Uterus (tissue), 2 donors: ENCODE measurements around the gene INPP5A.

Experiments used
- POLR2A ChIP-seq, 2 donors: fragments of 450-650 bp; IDR thresholded peaks; one replicate each; pipeline ENCODE4 v1.6.1; 2016; ENCODE audit warnings: antibody characterized with exemption in 2 of 2, mild to moderate bottlenecking in 1 of 2, moderate library complexity in 1 of 2
- TF ChIP-seq, protein P1 (sequence below), 4 experiments: fragments of 200-600 bp in 2 of 4; fragments of 450-650 bp in 2 of 4; sonication (generic) in 2 of 4; IDR thresholded peaks; one replicate each; pipeline ENCODE4 v1.5.1; 2016 to 2019; ENCODE audit warnings: antibody characterized with exemption in 4 of 4, mild to moderate bottlenecking in 2 of 4, moderate library complexity in 1 of 4

DNA sequence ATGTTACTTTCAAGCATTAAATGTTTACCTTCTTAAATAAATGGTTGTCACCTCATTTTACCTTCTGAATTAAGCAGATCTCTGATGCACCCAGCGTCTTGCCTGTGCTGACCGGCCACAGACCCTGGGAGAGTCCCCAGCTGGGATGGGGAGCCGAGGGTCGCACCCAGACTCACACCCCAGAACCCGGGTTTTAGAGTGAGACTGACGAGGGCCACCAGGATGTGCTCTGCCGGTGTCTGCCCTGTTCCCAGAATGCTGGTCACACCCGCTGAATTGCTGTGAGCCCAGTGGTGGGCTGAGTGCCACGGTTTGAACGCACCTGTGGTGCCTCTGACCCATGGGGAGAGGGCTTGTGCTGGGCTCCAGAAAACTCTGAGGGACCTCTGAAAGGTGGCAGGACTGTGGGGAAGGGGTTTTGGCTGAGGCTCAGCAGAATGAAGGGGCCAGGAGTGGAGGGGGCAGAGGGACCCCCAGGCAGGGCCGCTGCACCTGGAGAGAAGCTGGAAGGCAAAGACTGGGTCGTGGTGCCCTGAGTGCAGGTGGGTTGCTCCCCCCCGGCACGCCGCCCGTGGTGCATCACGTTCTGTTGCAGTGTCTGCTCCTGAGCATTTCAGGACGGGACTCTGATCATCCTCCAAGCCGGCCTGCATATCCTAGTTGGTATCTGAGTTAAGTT is 39.2 kb downstream of the INPP5A start:
- TF ChIP-seq, protein P1, sequence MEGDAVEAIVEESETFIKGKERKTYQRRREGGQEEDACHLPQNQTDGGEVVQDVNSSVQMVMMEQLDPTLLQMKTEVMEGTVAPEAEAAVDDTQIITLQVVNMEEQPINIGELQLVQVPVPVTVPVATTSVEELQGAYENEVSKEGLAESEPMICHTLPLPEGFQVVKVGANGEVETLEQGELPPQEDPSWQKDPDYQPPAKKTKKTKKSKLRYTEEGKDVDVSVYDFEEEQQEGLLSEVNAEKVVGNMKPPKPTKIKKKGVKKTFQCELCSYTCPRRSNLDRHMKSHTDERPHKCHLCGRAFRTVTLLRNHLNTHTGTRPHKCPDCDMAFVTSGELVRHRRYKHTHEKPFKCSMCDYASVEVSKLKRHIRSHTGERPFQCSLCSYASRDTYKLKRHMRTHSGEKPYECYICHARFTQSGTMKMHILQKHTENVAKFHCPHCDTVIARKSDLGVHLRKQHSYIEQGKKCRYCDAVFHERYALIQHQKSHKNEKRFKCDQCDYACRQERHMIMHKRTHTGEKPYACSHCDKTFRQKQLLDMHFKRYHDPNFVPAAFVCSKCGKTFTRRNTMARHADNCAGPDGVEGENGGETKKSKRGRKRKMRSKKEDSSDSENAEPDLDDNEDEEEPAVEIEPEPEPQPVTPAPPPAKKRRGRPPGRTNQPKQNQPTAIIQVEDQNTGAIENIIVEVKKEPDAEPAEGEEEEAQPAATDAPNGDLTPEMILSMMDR (IDR thresholded peaks at IDR 0.05) = no peak
- TF ChIP-seq POLR2A (IDR thresholded peaks at IDR 0.05) = no peak
